Measurements from ENCODE around the gene PIAS2. TPM values are rescaled to one million over a fixed set of nuclear protein-coding genes. Genes with fewer than 3 reads are reported as not detected.

Gene PIAS2
- total and polyA plus RNA-seq, 2 experiments from 2014 or later, result 30.3 to 54.2 TPM

DNA sequence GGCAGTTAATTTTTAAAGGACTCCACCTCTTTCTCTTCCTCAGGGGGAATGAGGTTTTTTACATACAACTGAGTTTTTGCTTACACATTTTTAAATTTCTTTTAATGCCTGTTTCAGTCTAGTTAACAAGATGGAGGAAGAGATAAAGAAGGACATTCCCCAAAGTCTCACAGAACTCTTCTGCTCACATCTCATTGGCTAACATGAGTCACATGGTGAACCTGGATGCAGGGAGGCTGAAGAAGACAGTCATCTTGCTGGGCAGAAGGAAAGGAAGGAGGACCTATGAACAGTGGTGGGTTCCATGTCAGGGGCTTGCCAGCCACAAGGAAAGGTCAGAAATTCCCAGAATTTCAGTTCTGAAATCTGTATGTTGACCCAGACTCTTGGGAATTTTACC, 150.1 kb downstream of the PIAS2 start:
- no peaks in the 10 kb centered on the region for H4K20me1 ChIP-seq (replicated peaks; ENCODE audit: insufficient read depth)
- H3F3A ChIP-seq (replicated peaks; ENCODE audit: low read depth), result no peaks in the 10 kb centered on the region
- Mint-ChIP-seq H3K27me3 (ENCODE audit: insufficient read depth, low read depth, poor library complexity) (no peaks in the 10 kb centered on the region), H3K36me3 (ENCODE audit: low read depth) (no peaks in the 10 kb centered on the region), H3K27ac (no peak overlapping the region), H3K4me3 (no peak overlapping the region), H3K9me3 (no peaks in the 10 kb centered on the region; the same call in 2 of the 3 replicates), H3K4me1 (peaks cover 27% of the 10 kb centered on the region)
- H3K79me2 ChIP-seq (replicated peaks; ENCODE audit: insufficient read depth), result no peaks in the 10 kb centered on the region
- H2AFZ ChIP-seq, result no peak overlapping the region; the same call in 1 of the 2 replicates
- H3K4me1 ChIP-seq (ENCODE audit: insufficient read depth), result peaks cover 16% of the 10 kb centered on the region
- DNase-seq (ENCODE audit: low spot score) (no peak), ATAC-seq (no peak)
- peaks cover 21% of the 10 kb centered on the region; the same call in 1 of the 2 replicates for H3K9me2 ChIP-seq (ENCODE audit: insufficient read depth)
- H3K36me3 ChIP-seq (ENCODE audit: insufficient read depth), result no peaks in the 10 kb centered on the region
- TF ChIP-seq, protein P1, sequence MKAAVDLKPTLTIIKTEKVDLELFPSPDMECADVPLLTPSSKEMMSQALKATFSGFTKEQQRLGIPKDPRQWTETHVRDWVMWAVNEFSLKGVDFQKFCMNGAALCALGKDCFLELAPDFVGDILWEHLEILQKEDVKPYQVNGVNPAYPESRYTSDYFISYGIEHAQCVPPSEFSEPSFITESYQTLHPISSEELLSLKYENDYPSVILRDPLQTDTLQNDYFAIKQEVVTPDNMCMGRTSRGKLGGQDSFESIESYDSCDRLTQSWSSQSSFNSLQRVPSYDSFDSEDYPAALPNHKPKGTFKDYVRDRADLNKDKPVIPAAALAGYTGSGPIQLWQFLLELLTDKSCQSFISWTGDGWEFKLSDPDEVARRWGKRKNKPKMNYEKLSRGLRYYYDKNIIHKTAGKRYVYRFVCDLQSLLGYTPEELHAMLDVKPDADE (IDR thresholded peaks at IDR 0.05), result no peak
- TF ChIP-seq POLR2AphosphoS5 (IDR thresholded peaks at IDR 0.05; ENCODE audit: low read depth) (no peak), STAT1 (IDR thresholded peaks at IDR 0.05; ENCODE audit: unreplicated experiment) (no peak), ZNF331 (CRISPR knock-in tag; IDR thresholded peaks at IDR 0.05; ENCODE audit: low read depth) (no peak), EZH2 (IDR thresholded peaks at IDR 0.05; ENCODE audit: low read depth, unreplicated experiment) (no peak), EZH2phosphoT487 (IDR thresholded peaks at IDR 0.05; ENCODE audit: unreplicated experiment) (no peak), JUNB (IDR thresholded peaks at IDR 0.05; ENCODE audit: unreplicated experiment) (no peak), ZNF114 (CRISPR knock-in tag; IDR thresholded peaks at IDR 0.05) (no peak), CREB1 (CRISPR knock-in tag; IDR thresholded peaks at IDR 0.05; ENCODE audit: low read depth) (no peak), NANOG (IDR thresholded peaks at IDR 0.05; ENCODE audit: borderline replicate concordance) (no peak)
- TF ChIP-seq, protein P2, sequence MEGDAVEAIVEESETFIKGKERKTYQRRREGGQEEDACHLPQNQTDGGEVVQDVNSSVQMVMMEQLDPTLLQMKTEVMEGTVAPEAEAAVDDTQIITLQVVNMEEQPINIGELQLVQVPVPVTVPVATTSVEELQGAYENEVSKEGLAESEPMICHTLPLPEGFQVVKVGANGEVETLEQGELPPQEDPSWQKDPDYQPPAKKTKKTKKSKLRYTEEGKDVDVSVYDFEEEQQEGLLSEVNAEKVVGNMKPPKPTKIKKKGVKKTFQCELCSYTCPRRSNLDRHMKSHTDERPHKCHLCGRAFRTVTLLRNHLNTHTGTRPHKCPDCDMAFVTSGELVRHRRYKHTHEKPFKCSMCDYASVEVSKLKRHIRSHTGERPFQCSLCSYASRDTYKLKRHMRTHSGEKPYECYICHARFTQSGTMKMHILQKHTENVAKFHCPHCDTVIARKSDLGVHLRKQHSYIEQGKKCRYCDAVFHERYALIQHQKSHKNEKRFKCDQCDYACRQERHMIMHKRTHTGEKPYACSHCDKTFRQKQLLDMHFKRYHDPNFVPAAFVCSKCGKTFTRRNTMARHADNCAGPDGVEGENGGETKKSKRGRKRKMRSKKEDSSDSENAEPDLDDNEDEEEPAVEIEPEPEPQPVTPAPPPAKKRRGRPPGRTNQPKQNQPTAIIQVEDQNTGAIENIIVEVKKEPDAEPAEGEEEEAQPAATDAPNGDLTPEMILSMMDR (conservative IDR thresholded peaks at IDR 0.05; ENCODE audit: low read depth in 2 of 2), result no peak
- TF ChIP-seq, protein P3, sequence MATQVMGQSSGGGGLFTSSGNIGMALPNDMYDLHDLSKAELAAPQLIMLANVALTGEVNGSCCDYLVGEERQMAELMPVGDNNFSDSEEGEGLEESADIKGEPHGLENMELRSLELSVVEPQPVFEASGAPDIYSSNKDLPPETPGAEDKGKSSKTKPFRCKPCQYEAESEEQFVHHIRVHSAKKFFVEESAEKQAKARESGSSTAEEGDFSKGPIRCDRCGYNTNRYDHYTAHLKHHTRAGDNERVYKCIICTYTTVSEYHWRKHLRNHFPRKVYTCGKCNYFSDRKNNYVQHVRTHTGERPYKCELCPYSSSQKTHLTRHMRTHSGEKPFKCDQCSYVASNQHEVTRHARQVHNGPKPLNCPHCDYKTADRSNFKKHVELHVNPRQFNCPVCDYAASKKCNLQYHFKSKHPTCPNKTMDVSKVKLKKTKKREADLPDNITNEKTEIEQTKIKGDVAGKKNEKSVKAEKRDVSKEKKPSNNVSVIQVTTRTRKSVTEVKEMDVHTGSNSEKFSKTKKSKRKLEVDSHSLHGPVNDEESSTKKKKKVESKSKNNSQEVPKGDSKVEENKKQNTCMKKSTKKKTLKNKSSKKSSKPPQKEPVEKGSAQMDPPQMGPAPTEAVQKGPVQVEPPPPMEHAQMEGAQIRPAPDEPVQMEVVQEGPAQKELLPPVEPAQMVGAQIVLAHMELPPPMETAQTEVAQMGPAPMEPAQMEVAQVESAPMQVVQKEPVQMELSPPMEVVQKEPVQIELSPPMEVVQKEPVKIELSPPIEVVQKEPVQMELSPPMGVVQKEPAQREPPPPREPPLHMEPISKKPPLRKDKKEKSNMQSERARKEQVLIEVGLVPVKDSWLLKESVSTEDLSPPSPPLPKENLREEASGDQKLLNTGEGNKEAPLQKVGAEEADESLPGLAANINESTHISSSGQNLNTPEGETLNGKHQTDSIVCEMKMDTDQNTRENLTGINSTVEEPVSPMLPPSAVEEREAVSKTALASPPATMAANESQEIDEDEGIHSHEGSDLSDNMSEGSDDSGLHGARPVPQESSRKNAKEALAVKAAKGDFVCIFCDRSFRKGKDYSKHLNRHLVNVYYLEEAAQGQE (IDR thresholded peaks at IDR 0.05; ENCODE audit: unreplicated experiment), result no peak
- TF ChIP-seq, protein P4, sequence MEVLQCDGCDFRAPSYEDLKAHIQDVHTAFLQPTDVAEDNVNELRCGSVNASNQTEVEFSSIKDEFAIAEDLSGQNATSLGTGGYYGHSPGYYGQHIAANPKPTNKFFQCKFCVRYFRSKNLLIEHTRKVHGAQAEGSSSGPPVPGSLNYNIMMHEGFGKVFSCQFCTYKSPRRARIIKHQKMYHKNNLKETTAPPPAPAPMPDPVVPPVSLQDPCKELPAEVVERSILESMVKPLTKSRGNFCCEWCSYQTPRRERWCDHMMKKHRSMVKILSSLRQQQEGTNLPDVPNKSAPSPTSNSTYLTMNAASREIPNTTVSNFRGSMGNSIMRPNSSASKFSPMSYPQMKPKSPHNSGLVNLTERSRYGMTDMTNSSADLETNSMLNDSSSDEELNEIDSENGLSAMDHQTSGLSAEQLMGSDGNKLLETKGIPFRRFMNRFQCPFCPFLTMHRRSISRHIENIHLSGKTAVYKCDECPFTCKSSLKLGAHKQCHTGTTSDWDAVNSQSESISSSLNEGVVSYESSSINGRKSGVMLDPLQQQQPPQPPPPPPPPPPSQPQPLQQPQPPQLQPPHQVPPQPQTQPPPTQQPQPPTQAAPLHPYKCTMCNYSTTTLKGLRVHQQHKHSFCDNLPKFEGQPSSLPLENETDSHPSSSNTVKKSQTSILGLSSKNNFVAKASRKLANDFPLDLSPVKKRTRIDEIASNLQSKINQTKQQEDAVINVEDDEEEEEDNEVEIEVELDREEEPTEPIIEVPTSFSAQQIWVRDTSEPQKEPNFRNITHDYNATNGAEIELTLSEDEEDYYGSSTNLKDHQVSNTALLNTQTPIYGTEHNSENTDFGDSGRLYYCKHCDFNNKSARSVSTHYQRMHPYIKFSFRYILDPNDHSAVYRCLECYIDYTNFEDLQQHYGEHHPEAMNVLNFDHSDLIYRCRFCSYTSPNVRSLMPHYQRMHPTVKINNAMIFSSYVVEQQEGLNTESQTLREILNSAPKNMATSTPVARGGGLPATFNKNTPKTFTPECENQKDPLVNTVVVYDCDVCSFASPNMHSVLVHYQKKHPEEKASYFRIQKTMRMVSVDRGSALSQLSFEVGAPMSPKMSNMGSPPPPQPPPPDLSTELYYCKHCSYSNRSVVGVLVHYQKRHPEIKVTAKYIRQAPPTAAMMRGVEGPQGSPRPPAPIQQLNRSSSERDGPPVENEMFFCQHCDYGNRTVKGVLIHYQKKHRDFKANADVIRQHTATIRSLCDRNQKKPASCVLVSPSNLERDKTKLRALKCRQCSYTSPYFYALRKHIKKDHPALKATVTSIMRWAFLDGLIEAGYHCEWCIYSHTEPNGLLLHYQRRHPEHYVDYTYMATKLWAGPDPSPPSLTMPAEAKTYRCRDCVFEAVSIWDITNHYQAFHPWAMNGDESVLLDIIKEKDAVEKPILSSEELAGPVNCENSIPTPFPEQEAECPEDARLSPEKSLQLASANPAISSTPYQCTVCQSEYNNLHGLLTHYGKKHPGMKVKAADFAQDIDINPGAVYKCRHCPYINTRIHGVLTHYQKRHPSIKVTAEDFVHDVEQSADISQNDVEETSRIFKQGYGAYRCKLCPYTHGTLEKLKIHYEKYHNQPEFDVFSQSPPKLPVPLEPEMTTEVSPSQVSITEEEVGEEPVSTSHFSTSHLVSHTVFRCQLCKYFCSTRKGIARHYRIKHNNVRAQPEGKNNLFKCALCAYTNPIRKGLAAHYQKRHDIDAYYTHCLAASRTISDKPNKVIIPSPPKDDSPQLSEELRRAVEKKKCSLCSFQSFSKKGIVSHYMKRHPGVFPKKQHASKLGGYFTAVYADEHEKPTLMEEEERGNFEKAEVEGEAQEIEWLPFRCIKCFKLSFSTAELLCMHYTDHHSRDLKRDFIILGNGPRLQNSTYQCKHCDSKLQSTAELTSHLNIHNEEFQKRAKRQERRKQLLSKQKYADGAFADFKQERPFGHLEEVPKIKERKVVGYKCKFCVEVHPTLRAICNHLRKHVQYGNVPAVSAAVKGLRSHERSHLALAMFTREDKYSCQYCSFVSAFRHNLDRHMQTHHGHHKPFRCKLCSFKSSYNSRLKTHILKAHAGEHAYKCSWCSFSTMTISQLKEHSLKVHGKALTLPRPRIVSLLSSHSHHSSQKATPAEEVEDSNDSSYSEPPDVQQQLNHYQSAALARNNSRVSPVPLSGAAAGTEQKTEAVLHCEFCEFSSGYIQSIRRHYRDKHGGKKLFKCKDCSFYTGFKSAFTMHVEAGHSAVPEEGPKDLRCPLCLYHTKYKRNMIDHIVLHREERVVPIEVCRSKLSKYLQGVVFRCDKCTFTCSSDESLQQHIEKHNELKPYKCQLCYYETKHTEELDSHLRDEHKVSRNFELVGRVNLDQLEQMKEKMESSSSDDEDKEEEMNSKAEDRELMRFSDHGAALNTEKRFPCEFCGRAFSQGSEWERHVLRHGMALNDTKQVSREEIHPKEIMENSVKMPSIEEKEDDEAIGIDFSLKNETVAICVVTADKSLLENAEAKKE (CRISPR knock-in tag; IDR thresholded peaks at IDR 0.05), result no peak
- no peaks in the 10 kb centered on the region for H3K27me3 ChIP-seq (ENCODE audit: insufficient read depth)
- H3K4me3 ChIP-seq, result no peak overlapping the region
- no peak overlapping the region for H3K4me2 ChIP-seq
- no peak overlapping the region for H3K27ac ChIP-seq (ENCODE audit: low read depth)
